NCI-H82 treated with DMSO at 0.1 percent for 48 hours (cell line): ENCODE measurements around the gene FKRP.
"Not testable (repeated sequence)": the region's sequence is repeated elsewhere in the genome, so short reads cannot be mapped to it uniquely, and the experiment has no call there.

ENCODE experiments used
- DNase-seq: peaks from one replicate; lab custom pipeline; 2025; ENCODE audit not compliant: unreplicated experiment; lab: John Stamatoyannopoulos, UW

The FKRP gene

GRCh38 chr19:46756544-46756888 is 10.7 kb downstream of the FKRP start:
- no peak for DNase-seq

GRCh38 chr19:46759206-46759605 is 13.3 kb downstream of the FKRP start:
- no peak for DNase-seq

GRCh38 chr19:46759817-46760333 is 14.0 kb downstream of the FKRP start:
- DNase-seq, result no peak

DNA sequence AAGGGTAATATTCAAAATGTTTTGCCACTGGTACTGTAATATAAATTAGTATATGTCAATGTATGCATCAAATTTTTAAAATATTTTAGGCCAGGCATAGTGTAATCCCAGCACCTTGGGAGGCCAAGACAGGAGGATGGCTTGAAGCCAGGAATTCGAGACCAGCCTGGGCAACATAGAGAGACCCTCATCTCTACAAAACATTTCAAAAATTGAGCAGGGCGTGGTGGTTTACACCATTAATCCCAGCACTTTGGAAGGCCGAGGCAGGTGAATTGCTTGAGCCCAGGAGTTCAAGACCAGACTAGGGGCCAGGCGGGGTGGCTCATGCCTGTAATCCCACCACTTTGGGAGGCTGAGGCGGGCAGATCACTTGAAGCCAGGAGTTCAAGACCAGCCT is 14.5 kb downstream of the FKRP start:
- no peak for DNase-seq

- DNase-seq, result not testable (repeated sequence)
Measured at GRCh38 chr19:46760897-46761296, 15.0 kb downstream of the FKRP start.

GRCh38 chr19:46761418-46761831 is 15.6 kb downstream of the FKRP start:
- DNase-seq, result no peak

- no peak for DNase-seq
Measured at GRCh38 chr19:46762245-46762890, 16.5 kb downstream of the FKRP start.

DNA sequence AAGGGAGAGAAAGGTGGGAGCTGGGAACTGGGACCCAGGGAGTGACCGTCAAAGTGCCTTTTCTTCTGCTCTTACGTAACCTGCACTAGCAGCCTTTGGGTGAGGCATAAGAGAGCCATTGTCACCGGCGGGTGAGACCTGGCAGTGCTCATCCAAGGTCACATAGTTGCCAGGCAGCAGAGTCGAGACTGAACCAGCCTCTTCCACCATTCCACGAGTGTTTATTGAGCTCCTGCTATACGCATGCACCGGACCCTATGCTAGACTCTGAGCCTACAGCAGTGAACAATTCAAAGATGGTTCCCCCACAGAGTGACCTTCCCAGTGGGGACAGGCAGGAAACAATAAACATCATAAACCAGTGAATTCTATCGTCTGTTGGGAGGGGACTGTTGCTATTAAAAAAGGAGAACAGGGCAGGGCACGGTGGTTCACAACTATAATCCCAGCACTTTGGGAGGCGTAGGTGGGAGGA is 19.0 kb downstream of the FKRP start:
- DNase-seq, result no peak

- DNase-seq, result peak; percentile 28
Measured at GRCh38 chr19:46766569-46767317, 20.9 kb downstream of the FKRP start.

DNA sequence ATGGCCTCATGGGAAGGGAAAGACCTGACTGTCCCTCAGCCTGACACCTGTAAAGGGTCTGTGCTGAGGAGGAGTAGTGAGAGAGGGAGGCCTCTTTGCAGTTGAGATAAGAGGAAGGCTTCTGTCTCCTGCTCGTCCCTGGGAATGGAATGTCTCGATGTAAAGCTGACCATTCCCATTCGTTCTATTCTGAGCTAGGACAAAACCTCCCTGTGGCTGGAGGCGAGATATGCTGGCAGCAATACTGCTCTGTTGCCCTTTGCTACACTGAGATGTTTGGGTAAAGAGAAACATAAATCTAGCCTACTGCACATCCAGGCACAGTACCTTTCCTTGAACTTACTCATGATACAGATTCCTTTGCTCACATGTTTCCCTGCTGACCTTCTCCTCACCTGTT is 22.9 kb downstream of the FKRP start:
- not testable (repeated sequence) for DNase-seq

DNA sequence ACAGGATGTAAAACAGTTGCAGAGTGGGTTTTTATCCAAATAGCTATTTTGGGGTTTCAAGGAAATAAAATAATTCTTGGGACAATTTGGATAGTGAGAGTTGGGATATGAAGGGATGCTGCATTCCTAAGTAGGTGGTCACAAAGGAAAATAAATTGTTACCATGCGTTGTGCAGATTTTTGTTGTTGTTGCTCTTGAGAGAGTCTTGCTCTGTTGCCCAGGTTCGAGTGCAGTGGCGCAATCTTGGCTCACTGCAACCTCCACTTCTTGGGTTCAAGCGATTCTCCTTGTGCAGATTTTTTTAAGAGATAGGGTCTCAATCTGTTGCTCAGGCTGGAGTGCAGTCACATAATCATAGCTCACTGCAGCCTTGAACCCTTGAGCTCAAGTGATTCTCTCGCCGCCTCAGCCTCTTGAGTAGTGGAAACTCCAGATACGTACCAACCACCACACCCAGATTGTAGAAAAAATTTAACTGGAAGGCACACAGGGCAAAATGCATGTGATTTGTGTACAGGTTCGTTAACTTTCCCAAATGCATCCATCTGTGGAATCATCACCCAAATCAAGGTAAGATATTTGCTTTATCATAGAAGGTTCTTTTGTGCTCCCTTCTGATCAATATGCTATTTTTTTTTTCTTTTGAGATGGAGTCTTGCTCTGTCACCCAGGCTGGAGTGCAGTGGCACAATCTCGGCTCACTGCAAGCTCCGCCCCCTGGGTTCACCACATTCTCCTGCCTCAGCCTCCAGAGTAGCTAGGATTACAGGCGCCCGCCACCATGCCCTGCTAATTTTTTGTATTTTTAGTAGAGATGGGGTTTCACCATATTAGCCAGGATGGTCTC is 26.5 kb downstream of the FKRP start:
- DNase-seq, result no peak

DNA sequence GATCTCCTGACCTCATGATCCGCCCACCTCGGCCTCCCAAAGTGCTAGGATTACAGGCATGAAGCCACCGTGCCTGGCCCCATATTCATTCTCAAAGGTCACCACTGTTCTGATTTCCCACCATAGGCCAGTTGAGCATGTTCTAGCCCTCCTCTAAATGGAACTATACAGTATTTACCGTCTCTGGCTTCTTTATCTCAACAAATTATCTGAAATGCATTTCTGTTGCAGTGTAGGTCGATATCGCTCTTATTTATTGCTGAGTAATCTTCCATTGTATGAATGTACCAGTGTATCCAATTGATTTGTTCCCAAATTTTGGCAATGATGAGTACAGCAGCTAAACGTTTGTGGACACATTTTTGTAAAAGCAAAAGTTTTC is 27.2 kb downstream of the FKRP start:
- no peak for DNase-seq

DNA sequence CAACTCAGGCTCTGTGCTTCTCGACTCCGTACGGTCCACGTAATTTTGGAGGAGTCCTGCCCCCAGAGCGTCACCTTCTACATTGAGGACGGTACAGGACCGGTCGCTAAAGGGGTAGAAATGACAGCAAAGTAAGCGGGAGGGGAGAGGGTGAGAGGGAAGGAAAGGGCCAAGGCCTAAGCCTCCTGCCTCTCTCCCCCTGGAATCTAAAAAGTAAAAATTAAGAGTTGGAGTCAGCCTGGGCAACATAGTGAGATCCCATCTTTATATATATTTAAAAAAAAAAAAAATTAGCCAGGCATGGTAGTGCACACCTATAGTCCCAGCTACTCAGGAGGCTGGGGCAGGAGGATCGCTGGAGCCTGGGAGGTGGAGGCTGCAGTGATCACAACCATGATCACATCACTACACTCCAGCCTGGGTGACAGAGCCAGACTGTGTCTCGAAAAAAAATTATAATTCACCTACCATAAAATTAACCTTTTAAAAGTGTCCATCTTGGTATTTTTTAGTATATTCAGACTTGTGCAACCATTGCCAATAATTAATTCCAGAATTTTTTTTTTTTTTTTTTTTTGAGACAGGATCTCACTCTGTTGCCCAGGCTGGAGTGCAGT is 29.9 kb downstream of the FKRP start:
- DNase-seq, result no peak

GRCh38 chr19:46776927-46777911 is 31.4 kb downstream of the FKRP start:
- peak; percentile 23 for DNase-seq

DNA sequence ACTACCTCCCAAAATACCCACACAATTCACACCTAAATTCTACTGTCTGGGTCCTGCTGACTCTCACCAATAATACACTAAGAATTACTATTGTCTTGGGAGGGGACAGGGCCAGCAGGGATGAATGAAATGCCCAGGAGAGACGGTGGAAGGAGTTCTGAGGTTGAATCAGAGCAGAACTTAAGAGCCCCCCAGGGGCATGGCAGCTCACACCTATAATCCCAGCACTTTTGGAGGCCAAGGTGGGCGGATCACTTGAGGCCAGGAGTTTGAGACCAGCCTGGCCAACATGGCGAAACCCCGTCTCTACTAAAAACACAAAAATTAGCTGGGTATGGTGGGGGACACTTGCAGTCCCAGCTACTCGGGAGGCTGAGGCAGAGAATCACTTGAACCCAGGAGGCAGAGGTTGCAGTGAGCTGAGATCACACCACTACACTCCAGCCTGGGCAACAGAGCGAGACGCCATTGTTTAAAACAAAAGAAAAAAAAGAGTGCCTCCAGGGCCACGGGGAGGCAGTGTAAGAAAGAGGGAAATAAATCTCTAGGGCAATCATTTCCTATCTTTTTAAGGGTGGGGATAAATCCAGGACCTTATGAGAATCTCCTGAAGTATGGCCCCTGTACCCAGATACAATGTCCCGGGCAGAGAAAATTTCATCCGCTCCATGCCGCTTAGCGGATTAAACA is 32.2 kb downstream of the FKRP start:
- not testable (repeated sequence) for DNase-seq

DNA sequence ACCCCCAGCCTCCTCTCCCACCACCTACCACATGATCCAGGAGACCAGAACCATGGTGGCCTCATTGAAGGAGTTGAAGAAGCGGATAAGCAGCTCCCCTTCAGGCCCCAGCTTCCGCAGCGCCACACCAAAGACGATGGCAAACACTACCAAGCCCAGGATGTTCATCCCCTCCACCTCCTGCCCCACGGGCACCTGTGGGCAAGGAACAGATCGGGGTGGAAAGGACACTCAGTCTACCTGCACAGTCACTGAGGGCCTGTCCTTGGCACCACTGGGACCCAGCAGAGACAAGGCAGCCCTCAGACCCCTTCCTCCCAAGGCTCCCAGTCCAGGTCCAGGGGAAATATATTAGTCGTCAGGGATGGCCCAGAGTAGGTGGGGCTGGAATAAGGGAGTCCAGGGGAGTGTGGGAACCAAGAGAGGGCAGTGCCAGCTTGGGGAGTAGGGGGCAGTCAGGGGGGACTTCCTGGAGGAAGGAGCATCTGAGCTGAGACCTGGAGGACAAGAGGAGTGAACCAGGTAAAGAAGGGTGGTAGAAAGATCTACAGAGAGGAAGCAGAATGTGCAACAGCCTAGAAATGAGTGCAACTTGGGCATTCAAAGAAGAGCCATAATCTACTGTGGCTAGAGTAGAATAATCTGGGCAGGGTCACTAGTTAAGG is 36.6 kb downstream of the FKRP start:
- DNase-seq, result no peak

GRCh38 chr19:46783670-46784069 is 37.8 kb downstream of the FKRP start:
- peak; percentile 32 for DNase-seq

GRCh38 chr19:46784262-46785053 is 38.6 kb downstream of the FKRP start:
- DNase-seq, result peak; percentile 74
